T follicular helper cell (primary cell): Measurements from ENCODE around the gene POFUT1.
"Not testable (repeated sequence)": the region's sequence is repeated elsewhere in the genome, so short reads cannot be mapped to it uniquely, and the experiment has no call there.

Experiments used
- DNase-seq: peaks from one replicate; pipeline ENCODE4 v3.0.0-alpha.2; 2020; ENCODE audit warnings: low read depth
- total RNA-seq, 2 experiments: gene quantifications; one replicate each; lab custom pipeline; 2026; lab: John Stamatoyannopoulos, UW

POFUT1 gene
- total RNA-seq = 54.3 to 233 reads per million in 2 experiments

DNA sequence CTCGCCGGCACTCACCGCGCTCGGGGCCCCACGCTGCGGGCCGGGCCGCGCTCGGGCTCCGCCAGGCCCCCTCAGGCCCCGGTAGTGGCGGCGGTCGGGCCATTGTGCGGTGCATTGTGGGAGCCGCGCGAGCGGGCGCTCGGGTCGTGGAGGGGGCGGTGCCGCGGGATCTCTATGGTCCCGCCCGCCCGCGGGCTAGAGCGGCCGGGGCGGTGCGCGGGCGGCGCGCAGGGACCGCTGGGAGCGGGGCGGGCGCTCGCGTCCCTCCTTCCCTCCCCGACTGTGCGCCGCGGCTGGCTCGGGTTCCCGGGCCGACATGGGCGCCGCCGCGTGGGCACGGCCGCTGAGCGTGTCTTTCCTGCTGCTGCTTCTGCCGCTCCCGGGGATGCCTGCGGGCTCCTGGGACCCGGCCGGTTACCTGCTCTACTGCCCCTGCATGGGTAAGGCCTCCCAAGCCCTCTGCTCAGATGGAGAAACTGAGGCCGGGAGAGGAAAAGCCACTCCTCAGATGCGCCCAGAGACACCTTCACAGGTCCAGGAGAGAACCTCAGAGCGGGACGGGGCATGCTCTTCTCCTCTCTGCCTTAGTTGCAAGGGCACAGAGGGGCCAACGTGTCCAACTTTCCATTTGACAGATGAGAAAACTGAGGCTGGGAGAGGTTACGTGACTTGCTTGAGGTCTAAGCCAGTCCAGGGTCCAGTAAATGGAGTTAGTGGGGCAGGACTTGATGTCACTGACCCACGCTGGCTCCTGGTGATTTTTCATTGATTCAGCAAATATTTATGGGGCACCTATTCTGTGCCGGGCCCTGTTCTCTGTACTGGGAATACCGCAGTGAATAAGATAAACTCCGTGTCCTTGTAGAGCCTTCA is at the start of gene POFUT1, which contains the start of gene PLAGL2:
Gene POFUT1 (plus strand): TSS at position 255 of the 873 bp plus-strand sequence. CDS start 62 bp downstream, at position 317.
Gene PLAGL2 (minus strand): TSS at position 118 of the 873 bp plus-strand sequence. CDS start 5,565 bp downstream, outside the sequence.
- DNase-seq = peak; percentile 76

DNA sequence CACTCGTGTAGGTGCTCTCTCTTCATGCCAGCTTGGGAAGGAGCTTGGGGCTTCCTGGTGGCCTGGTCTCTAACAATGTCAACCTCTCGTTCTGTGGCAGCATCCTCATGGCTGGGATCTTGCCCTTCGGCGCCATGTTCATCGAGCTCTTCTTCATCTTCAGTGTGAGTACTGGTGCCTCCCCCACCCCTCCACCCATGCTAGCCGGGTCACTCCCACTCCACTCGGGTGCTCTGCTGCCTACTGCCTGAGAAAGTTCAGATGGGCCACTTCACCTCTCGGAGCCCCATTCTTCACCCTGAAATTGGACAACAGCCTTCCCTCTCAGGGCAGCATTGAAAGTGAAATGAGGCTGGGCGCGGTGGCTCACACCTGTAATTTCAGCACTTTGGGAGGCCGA is 49.3 kb upstream of the POFUT1 start:
- DNase-seq = no peak

DNA sequence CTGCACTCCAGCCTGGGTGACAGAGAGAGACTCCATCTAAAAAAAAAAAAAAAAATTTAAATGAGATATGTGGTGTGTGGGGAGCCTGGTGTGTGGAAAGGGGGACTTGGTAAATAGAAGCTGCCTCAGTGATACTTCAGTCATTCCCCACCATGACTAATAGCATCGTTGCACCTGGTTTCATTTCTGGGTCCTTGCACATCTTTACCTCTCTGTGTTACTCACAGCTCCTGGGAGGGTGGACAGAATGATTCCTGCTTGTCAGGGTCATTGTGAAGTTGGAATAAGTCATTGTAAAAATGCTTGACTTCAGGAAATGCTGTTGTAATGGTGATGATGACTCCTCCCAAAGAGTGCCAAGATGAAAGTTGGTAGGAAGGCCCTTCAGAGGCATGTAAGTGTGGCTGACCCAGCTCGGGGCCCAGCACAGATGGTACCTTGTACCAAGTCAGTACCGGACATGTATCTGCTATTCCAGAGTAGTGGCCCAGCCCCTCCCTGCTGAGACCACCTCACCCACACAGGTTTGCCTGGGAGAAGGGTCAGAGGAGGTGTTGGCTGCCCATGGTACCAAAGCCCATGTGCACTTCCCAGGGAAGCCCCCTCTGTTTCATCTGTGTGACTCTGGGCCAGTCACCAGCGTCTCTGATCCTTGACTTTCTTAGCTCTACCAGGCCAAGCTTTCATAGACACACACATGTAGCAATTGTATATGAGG is 48.6 kb upstream of the POFUT1 start:
- no peak for DNase-seq

DNA sequence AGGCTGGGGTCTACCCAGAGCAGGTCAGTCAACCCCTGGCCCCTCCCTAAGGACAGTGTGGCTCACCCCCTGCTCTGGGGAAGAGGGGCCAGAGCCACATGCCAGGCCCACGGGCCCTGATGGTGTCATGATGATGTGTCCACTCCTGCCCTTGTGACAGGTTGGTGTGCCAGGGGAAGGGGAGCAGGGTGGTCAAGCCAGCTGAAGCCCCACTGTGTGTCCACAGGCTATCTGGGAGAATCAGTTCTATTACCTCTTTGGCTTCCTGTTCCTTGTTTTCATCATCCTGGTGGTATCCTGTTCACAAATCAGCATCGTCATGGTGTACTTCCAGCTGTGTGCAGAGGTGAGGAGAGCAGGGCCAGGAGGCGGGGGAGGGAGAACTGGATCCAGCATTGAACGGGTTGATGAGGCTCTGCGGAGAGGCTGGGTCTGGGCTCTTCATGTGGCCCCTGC is 47.9 kb upstream of the POFUT1 start:
- no peak for DNase-seq

DNA sequence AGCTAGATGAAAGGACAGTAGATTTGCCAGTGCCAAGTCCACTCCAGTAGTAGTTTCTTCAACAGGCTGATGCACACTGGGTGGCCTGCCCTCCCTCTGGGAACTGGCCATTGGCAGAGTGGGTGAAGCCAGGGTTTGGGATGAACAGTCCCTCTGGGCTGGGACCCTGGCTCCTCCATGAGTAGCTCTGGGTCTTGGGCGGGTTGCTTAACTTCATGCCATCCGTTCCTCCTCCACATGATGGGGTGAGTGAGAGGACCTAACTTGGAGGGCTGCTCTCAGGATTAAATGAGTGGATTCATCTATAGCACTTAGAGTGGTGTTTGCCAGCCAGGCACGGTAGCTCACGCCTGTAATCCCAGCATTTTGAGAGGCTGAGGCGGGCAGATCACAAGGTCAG is 47.3 kb upstream of the POFUT1 start:
- no peak for DNase-seq

DNA sequence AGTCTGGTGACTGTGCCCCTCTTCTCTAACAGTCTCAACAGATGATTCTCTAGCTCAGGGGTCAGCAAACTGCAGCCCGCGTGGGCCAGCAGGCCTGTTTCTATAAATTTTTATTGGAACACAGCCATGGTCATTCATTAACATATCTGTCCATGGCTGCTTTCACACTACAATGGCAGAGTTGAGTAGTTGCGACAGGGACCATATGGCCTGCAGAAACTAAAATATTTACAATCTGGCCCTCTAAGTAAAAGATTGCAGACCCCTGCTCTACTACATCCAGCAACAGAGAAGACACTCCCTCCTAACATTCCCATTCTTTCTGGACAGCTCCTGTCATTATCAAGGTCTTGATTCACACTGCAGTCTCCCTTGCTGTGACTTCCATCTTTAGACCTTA is 45.3 kb upstream of the POFUT1 start:
- no peak for DNase-seq

DNA sequence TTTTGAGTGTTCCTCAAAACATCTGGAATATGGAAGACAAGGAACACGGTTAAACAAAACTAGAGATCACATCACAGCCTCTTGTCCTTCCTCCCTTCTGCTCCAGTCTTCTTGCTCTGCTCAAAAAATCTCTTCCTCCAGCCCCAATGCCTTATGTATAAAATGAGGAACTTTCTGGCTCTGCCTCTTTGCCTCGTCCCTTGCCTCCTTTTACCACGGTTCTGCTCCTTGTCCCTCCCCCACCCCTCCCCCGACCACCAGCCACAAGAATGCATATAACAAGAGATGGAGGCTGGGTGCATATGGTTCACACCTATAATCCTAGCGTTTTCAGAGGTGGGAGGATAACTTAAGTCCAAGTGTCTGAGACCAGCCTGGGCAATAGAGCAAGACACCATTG is 43.7 kb upstream of the POFUT1 start:
- no peak for DNase-seq

DNA sequence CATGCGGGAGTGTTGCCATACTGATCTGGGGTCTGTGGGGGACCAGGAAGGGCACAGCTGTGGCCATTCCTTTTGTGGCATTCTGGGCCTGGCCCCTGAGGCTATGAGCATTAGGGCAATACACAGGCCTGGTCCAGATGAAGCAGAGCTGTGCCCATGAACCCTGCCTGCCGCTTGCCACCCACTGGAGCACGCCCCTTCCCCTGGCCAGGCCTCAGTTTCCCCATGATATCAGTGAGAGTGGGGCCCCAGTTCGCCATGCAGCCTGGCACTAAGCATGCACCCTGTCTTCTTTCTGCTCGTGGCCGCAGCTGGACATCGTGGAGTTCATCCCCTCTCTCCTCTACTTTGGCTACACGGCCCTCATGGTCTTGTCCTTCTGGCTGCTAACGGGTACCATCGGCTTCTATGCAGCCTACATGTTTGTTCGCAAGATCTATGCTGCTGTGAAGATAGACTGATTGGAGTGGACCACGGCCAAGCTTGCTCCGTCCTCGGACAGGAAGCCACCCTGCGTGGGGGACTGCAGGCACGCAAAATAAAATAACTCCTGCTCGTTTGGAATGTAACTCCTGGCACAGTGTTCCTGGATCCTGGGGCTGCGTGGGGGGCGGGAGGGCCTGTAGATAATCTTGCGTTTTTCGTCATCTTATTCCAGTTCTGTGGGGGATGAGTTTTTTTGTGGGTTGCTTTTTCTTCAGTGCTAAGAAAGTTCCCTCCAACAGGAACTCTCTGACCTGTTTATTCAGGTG is 42.5 kb upstream of the POFUT1 start:
- no peak for DNase-seq

DNA sequence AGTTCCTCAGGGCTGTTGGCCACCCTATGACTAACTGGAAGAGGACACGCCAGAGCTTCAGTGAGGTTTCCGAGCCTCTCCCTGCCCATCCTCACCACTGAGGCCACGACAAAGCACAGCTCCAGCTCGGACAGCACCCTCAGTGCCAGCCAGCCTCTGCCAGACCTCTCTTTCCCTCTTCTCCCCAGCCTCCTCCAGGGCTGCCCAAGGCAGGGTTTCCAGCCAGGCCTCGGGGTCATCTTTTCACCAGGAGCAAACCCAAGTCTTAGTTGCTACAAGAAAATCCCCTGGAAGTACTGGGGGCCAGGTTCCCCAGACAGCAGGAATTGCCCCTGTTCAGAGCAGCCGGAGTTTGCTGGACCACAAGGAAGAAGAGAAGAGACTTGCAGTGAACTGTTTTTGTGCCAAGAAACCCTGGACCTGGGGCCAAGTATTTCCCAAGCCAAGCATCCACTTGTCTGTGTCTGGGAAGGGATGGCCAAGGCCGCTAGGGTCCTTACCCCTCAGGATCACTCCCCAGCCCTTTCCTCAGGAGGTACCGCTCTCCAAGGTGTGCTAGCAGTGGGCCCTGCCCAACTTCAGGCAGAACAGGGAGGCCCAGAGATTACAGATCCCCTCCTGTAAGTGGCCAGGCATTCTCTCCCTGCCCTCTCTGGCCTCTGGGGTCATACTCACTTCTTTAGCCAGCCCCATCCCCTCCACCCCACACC is 41.7 kb upstream of the POFUT1 start:
- no peak for DNase-seq

DNA sequence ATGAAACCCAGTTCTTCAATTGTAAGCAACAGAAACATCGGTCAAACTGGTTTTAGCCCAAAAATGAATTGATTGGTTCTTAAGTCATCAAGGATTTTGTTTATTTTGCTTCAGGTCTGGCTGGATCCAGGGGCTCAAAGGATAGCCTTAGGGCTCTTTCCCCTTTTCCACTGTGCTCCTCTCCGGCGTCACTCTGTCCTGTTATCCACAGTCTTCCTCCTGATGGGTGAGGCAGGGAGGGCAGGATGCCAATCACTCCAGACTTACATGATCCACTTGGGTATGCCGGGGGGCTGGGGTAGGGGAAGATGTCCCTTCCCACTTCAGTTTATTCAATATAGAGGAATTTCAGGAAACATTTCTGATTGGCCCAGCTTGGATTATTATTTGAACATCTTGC is 40.1 kb upstream of the POFUT1 start:
- no peak for DNase-seq

DNA sequence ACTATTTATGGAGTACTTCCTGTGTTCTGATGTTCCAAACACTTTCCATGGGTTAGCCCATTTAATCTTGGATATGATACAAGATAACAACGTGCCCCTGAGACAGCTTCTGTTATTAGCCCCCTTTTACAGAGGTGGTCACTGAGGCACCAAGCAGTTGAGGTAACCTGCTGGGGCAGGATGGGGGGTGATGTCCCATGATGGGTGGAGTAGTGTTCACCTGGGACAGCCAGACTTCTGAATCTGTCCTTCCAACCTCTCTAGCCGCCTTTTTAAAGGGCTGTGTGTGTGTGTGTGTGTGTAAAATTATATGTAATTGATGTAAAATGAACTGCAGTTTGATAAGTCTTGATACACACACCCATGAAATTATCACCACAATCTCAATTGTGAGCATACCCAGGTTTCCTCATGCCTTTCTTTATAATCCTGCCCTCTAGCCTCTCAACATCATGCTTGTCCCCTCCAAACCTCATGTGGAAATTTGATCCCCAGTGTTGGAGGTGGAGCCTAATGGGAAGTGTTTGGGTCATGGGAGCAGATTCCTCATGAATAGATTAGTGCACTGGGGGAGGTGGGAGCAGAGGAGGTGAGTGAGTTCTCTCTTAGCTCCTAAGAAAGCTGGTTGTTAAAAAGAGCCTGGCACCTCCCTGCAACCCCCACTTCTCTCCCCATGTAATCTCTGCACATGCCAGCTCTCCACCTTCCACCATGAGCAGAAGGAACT is 39.3 kb upstream of the POFUT1 start:
- DNase-seq = no peak

DNA sequence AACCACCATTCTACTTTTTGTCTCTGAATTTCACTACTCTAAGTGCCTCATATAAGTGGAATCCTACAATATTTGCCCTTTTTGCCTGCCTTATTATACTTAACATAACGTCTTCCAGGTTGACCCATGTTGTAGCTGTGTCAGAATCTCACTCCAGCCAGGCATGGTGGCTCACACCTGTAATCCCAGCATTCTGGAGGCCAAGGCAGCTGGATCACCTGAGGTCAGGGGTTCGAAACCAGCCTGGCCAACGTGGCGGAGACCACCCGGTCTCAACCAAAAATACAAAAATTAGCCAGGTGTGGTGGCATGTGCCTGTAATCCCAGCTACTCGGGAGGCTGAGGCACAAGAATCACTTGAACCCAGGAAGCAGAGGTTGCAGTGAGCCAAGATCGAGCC is 30.0 kb upstream of the POFUT1 start:
- not testable (repeated sequence) for DNase-seq

DNA sequence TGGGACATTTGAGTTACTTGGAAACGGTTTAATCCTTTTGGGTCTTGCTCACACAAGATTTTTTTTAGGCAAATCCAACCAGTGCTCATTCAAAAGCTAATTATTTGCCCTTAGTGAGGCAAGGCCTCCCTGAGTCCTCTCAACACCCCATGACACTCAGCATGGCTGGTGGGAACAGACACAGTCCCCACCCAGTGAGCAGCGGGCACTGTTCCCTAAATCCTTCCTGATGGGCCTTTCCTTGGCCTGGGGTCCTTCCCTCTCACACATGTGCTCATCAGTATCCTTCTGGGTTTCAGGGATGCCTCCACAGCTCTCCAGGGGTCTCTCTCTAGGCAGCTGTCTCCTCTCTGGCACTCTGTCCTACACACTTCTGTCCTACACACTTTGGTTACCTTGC is 28.2 kb upstream of the POFUT1 start:
- no peak for DNase-seq

DNA sequence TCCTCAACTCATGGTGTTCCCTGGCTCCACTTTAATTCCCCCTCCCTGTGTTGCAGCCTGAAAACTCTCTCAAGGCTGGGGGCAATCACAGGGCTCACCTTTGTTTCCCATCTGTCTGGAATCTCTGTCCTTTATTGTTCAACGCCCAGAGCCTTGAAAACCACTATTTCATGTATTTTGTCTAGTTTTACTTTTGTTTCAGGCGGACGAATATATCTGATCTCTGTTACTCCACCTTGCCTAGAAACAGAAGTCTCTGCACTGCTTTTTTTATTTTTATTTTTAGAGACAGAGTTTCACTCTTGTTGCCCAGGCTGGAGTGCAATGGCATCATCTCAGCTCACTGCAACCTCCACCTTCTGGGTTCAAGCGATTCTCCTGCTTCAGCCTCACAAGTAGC is 27.7 kb upstream of the POFUT1 start:
- DNase-seq = no peak

DNA sequence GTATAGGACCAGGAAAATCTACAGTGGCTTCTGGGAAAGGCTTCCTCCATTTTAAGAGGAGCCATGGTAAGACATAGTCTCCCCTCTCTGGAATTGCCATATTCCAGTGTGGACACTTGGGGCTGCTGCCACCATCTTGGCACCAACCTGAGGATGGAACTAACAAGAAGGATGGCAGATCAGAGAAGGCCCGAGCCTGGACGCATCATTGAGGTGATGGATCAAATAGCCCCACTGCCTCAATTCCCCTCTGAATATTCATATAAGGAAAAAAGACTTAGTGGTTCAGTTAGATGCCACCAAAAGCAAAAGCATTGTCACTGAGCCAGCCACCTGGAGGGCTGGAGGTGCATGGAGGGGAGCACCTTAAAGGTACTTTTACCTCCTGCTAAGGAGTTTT is 26.1 kb upstream of the POFUT1 start:
- DNase-seq = no peak

DNA sequence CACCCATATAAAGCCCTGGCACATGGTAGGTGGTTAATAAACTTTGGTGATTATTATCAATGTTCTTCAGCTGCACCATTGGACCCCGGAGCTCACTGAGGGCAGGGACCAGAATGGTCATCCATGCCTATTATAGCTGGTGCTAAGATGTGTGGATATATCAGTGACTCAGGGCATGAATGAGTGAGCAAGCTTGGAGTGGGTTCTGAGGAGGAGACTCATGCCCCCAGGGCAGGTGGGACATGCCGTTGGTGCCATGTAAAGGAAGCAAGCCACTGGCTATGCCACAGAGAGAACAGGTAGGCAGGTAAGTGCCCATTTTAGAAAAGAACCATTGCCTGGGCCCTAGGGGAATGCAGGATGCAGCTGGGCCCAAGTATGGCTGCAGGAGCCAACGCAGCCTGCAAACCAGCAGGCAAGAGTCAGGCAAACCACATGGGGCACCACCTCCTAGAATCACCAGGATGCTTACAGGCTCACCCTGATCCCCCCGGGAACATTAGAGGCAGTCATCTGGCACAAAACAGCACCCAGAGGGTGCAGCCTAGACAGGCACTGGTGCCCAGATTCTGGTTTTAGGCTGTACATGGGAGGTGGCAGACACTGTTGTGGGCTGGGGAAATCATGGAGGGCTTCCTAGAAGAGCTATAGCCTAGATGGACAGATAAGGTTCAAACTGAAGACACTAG is 23.6 kb upstream of the POFUT1 start:
- DNase-seq = no peak

DNA sequence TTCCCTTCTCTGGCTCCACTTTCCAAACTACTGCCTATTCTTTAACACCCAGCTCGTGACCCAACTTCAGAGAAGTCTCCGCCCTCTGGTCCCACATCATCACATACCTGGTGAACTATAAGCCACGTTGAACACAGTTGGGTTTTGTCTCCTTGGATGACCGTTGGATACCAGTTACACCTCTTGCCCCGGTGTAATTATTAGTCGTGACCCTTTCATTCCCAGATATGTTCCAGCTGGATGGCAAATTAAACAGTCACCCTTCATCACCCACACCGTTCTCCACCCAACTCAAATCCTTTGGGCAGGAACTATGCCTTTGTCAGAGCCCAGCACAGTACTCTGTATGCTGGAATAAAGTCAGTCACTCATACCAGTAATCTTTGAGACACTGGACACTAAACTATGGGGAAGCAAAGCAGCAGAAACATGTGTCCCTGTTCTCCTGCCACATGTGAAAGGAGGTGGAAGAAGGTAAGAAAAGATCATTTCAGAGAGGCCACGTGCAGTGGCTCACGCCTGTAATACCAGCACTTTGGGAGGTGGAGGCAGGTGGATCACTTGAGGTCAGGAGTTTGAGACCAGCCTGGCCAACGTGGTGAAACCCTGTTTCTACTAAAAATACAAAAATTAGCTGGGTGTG is 22.6 kb upstream of the POFUT1 start:
- DNase-seq = no peak

DNA sequence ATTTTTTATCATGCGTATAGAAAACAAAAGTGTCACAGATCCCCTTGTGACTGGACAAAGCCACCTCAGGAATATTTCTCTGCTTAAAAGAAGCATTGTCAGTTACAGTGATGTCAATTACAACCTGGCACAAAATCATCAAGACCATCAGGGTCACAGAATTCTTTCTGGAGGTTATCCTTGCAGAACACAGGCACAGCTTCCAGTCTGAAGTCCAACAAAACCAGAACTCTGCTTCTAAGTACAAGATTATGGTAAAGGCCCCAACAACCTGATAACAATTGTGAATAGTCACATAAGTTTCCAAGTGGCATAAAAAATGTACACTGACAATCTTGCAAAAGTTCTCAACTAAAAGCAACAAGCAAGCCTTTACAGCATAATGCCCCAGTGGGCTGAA is 21.2 kb upstream of the POFUT1 start:
- no peak for DNase-seq

DNA sequence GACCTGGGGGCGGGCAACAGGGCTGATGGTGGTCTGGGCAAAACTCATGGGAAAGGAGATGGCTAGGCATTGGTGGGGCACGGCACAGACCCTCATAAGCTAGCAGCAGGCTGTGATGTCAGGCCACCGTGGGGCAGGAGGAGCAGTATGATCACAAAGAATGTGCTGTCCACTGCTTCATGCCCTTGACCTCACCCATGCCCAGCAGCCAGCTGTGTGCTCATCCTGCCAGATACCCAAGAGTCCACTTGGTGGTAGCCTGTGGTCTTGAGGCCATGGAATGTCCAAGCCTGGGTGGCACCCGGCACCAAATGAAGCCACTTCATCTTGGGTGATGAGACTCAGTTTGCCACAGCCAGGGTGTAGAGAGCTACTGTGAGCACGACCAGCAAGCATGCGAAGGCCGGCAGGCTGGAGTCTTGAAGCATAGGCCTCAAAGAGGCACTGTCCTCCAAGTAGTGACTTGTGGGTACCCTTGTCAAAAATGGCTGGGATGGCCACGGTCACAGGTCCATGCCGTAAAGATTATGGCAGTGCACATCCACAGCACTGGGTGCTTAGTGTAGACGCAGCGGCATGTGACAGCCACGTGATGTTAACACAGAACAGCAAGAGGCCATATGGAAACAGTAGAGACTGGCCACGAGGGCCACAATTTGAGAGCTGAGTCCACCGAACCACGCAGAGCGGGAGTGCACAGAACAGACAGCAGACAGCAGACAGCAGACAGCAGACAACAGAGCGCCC is 19.1 kb upstream of the POFUT1 start:
- DNase-seq = no peak
